ENCODE data around the gene EDRF1.

EDRF1 gene

DNA sequence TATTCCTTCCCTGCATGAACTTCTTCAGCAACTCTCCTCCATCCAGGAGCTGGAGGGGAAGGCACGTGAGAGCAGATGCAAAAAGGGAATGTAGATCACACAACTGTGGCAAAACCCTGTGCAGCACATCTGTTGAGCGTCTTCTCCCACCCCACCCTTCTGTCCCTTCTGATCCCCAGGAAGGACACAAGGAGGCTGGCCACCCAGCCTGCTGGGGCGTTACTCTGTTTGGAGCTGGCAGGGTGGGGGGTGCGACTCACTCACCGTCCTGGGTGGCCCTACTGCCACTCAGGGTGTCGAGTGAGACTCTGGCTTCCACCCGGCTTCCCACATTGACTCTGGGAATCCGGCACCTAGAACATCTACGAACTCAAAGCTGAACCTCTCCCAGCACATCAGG lies 66.3 kb downstream of the EDRF1 start:
- Mint-ChIP-seq H3K4me1 (ENCODE audit: low read depth) (peaks cover 21% of the 10 kb centered on the region), H3K36me3 (ENCODE audit: low read depth) (peaks cover 10% of the 10 kb centered on the region), H3K27me3 (no peaks in the 10 kb centered on the region), H3K9me3 (no peaks in the 10 kb centered on the region), H3K4me3 (no peak overlapping the region), H3K27ac (no peak overlapping the region)

- H3K27ac Mint-ChIP-seq = no peak overlapping the region
- peaks cover 21% of the 10 kb centered on the region for H3K4me1 Mint-ChIP-seq (ENCODE audit: low read depth)
- no peaks in the 10 kb centered on the region for H3K27me3 Mint-ChIP-seq
- H3K9me3 Mint-ChIP-seq = no peaks in the 10 kb centered on the region
- no peak overlapping the region for H3K4me3 Mint-ChIP-seq
- H3K36me3 Mint-ChIP-seq (ENCODE audit: low read depth) = peaks cover 19% of the 10 kb centered on the region
Observed at GRCh38 chr10:125788156-125789034, 68.9 kb downstream of the EDRF1 start.

GRCh38 chr10:125792342-125793300 lies 73.1 kb downstream of the EDRF1 start:
- H3K27ac Mint-ChIP-seq = no peak overlapping the region
- peaks cover 12% of the 10 kb centered on the region for H3K4me1 Mint-ChIP-seq (ENCODE audit: low read depth)
- H3K9me3 Mint-ChIP-seq = no peaks in the 10 kb centered on the region
- H3K4me3 Mint-ChIP-seq = no peak overlapping the region
- H3K27me3 Mint-ChIP-seq = no peaks in the 10 kb centered on the region
- peaks cover 27% of the 10 kb centered on the region for H3K36me3 Mint-ChIP-seq (ENCODE audit: low read depth)

DNA sequence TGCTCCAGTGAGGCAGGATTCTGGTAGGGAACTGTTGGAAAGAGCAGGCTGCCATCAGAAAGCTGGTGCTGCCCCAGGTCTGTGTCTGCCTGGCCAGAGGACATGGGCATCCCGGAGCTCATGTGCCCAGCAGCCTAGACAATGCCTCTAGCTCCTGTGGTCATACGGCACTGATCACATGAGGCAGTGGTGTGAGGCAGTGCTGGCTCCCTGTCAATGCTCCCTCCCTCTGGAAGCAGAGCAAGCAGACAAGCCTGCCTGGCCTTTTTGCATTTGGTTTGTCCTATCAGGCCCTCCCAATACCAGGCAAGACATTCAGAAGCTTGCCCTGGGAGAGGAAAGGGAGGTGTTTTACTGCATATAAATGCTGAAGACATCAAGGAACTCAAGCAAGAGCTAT lies 75.6 kb downstream of the EDRF1 start:
- peaks cover 19% of the 10 kb centered on the region for H3K36me3 Mint-ChIP-seq (ENCODE audit: low read depth)
- no peak overlapping the region for H3K27ac Mint-ChIP-seq
- H3K27me3 Mint-ChIP-seq = no peaks in the 10 kb centered on the region
- H3K4me3 Mint-ChIP-seq = no peak overlapping the region
- H3K9me3 Mint-ChIP-seq = no peaks in the 10 kb centered on the region
- H3K4me1 Mint-ChIP-seq (ENCODE audit: low read depth) = no peaks in the 10 kb centered on the region

GRCh38 chr10:125795637-125796190 lies 76.2 kb downstream of the EDRF1 start:
- Mint-ChIP-seq H3K27me3 (no peaks in the 10 kb centered on the region), H3K4me1 (ENCODE audit: low read depth) (no peaks in the 10 kb centered on the region), H3K4me3 (no peak overlapping the region), H3K27ac (no peak overlapping the region), H3K36me3 (ENCODE audit: low read depth) (peaks cover 17% of the 10 kb centered on the region), H3K9me3 (no peaks in the 10 kb centered on the region)

- Mint-ChIP-seq H3K27ac (no peak overlapping the region), H3K9me3 (no peaks in the 10 kb centered on the region), H3K4me1 (ENCODE audit: low read depth) (no peaks in the 10 kb centered on the region), H3K4me3 (no peak overlapping the region), H3K36me3 (ENCODE audit: low read depth) (peaks cover 14% of the 10 kb centered on the region), H3K27me3 (no peaks in the 10 kb centered on the region)
Observed at GRCh38 chr10:125797424-125797823, 77.9 kb downstream of the EDRF1 start.

- no peaks in the 10 kb centered on the region for H3K9me3 Mint-ChIP-seq
- peaks cover 14% of the 10 kb centered on the region for H3K36me3 Mint-ChIP-seq (ENCODE audit: low read depth)
- H3K4me3 Mint-ChIP-seq = no peak overlapping the region
- no peaks in the 10 kb centered on the region for H3K27me3 Mint-ChIP-seq
- peaks cover 5% of the 10 kb centered on the region for H3K4me1 Mint-ChIP-seq (ENCODE audit: low read depth)
- H3K27ac Mint-ChIP-seq = no peak overlapping the region
Observed at GRCh38 chr10:125797994-125798662, 78.6 kb downstream of the EDRF1 start.

DNA sequence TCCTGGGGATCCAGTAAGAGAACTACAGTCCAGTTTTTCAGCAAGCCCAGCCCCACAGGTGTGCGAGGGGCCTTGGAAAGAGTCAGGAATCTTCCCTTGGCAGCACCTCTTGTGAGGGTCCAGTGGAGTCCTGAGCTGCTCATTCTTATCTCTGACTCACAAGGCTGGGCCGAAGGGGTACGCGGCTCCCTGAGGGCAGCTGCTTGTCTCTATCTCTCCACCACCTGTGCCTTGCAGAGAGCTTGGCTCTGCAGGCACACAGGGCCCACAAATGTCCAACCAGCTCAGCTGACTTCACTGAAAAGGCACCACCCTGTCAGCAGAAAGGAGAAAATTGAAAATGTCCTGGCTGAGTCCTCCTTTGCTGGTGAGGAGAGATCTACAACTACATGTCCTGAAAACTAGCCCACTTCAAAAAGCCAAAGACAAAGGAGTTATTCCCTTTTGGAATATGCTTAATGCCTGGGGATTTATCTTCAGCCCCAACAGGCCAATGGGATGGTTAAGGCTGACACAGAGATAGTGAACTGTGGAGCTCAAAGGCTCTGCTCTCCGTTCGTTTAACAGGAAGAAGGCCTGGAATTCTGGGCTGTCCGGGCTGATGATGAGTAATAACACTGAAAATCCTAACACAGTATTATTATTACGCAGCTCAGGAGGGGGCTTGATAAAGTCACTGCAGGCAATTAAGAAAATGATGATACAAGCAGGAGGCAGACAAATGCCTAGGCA lies 80.1 kb downstream of the EDRF1 start:
- Mint-ChIP-seq H3K4me3 (no peak overlapping the region), H3K27me3 (no peaks in the 10 kb centered on the region), H3K36me3 (ENCODE audit: low read depth) (peaks cover 5% of the 10 kb centered on the region), H3K9me3 (no peaks in the 10 kb centered on the region), H3K27ac (no peak overlapping the region), H3K4me1 (ENCODE audit: low read depth) (peaks cover 5% of the 10 kb centered on the region)

DNA sequence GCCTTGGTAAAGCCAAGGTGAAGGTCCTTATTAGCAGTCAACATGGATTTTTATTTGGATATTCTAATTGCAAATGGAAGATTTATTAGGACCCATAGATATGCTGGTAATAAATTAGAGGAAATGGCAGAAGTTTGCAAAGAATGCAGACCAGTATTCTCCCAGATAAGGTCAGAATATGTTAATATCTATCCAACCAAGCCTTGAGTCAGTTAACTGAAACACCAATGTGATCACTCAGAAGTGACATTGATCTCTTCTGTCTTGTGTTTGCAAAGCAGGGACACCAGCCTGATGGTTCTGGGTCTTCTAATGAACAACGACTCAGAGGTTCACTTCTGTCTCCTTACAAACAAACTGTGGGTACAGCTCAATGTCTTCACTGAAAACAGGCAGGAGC lies 82.1 kb downstream of the EDRF1 start:
- H3K9me3 Mint-ChIP-seq = no peaks in the 10 kb centered on the region
- H3K36me3 Mint-ChIP-seq (ENCODE audit: low read depth) = peaks cover 20% of the 10 kb centered on the region
- peaks cover 5% of the 10 kb centered on the region for H3K4me1 Mint-ChIP-seq (ENCODE audit: low read depth)
- H3K4me3 Mint-ChIP-seq = no peak overlapping the region
- H3K27ac Mint-ChIP-seq = no peak overlapping the region
- no peaks in the 10 kb centered on the region for H3K27me3 Mint-ChIP-seq

DNA sequence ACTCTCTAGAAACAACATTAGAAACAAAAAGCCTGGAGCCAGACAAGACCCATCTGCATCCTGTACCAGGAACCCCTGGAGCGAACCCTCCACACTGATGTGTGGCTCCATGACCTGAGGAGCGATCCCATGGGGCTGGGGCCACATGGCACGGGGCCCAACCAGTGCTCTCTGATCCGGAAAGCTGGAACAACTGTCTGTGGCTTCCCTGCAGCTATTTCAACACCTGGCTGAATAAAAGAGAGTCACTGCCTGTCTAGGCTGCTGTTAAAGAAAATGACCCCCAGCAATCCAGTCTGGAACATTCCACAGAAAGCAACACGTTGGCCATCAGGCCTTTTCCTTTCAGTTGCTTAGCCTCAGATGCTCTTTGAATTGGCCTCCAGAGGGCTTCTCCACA lies 82.6 kb downstream of the EDRF1 start:
- Mint-ChIP-seq H3K4me3 (no peak overlapping the region), H3K9me3 (no peaks in the 10 kb centered on the region), H3K27me3 (no peaks in the 10 kb centered on the region), H3K36me3 (ENCODE audit: low read depth) (peaks cover 20% of the 10 kb centered on the region), H3K4me1 (ENCODE audit: low read depth) (peaks cover 5% of the 10 kb centered on the region), H3K27ac (no peak overlapping the region)

DNA sequence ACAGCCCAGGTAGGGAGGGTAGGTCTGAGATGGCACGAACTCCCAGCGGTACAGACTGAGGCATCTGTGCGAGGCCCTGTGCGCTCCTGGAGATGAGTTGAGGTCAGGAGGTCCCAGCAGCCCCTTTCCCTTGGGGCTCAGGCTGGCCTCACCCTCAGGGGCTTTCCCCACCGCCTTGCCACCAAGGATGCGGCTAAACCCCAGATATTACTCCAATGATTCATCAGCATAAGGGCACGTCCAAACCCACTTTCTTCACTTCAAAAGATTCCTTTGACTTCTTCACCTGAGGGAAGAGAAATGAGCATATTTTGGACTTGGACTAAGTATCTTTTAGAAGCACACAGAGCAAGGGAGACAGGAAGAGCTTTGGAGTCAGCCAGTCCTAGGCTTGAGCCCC lies 83.2 kb downstream of the EDRF1 start:
- H3K27me3 Mint-ChIP-seq = no peaks in the 10 kb centered on the region
- H3K4me3 Mint-ChIP-seq = no peak overlapping the region
- no peaks in the 10 kb centered on the region for H3K9me3 Mint-ChIP-seq
- H3K36me3 Mint-ChIP-seq (ENCODE audit: low read depth) = peaks cover 26% of the 10 kb centered on the region
- peaks cover 5% of the 10 kb centered on the region for H3K4me1 Mint-ChIP-seq (ENCODE audit: low read depth)
- H3K27ac Mint-ChIP-seq = peak overlapping the region; percentile 31

GRCh38 chr10:125808047-125808446 lies 88.5 kb downstream of the EDRF1 start:
- Mint-ChIP-seq H3K4me3 (no peak overlapping the region), H3K36me3 (ENCODE audit: low read depth) (peaks cover 39% of the 10 kb centered on the region), H3K9me3 (no peaks in the 10 kb centered on the region), H3K27ac (no peak overlapping the region), H3K27me3 (no peaks in the 10 kb centered on the region), H3K4me1 (ENCODE audit: low read depth) (peaks cover 1% of the 10 kb centered on the region)

DNA sequence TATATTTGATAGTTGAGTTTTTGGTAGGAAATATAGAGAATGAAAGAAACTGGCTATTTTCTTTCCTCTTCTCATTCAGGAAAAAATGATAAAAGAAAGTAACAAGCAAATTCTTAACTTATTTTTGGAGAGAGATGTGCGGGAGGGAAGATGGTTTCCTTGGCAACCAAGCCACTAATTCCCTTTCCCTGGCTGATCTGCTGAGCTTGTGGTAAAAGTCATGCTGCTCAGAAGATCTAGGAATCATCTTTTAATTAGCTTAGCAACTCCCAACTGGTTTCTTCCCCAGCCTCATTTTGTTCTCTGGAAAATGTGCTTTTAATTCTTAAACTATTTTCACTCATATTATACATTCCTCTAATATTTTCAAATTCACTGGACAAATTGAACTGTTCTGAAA lies 91.7 kb downstream of the EDRF1 start:
- Mint-ChIP-seq H3K27ac (no peak overlapping the region), H3K27me3 (no peaks in the 10 kb centered on the region), H3K4me1 (ENCODE audit: low read depth) (no peaks in the 10 kb centered on the region), H3K4me3 (no peak overlapping the region), H3K36me3 (ENCODE audit: low read depth) (peaks cover 47% of the 10 kb centered on the region), H3K9me3 (no peaks in the 10 kb centered on the region)

- Mint-ChIP-seq H3K27ac (no peak overlapping the region), H3K4me3 (no peak overlapping the region), H3K36me3 (ENCODE audit: low read depth) (peaks cover 45% of the 10 kb centered on the region), H3K27me3 (no peaks in the 10 kb centered on the region), H3K4me1 (ENCODE audit: low read depth) (no peaks in the 10 kb centered on the region), H3K9me3 (no peaks in the 10 kb centered on the region)
Observed at GRCh38 chr10:125812128-125812750, 92.7 kb downstream of the EDRF1 start.

Data from stimulated activated naive CD8-positive, alpha-beta T cell treated with anti-CD3 and anti-CD28 coated beads, Interleukin-15, Interleukin-2, amounts not matched to agents 100 ng/mL and 50 ng/mL, for 24 hours (primary cell).